C4-2B (cell line): ENCODE results near the gene DEFB110.

Source experiments
- CTCF ChIP-seq: fragments of 450-650 bp; conservative IDR thresholded peaks from 2 replicates; pipeline ENCODE4 v1.5.1; 2017; ENCODE audit warnings: mild to moderate bottlenecking
- ZFX ChIP-seq: fragments of 450-650 bp; IDR thresholded peaks from 2 replicates; pipeline ENCODE4 v1.6.1; 2017

- TF ChIP-seq CTCF (no peak), ZFX (no peak)
Measured at GRCh38 chr6:50056242-50056641, 34.4 kb upstream of the DEFB110 start.
